HG03139 (cell line): ENCODE measurements around the gene SPATA31A1.
"Not testable (repeated sequence)": the region's sequence is repeated elsewhere in the genome, so short reads cannot be mapped to it uniquely, and the experiment has no call there.

Source experiments
- ATAC-seq: cut with Tn5 transposase; IDR thresholded peaks from one replicate; pipeline ENCODE4 v1.9.1; 2021; ENCODE audit not compliant: unreplicated experiment

The SPATA31A1 gene

DNA sequence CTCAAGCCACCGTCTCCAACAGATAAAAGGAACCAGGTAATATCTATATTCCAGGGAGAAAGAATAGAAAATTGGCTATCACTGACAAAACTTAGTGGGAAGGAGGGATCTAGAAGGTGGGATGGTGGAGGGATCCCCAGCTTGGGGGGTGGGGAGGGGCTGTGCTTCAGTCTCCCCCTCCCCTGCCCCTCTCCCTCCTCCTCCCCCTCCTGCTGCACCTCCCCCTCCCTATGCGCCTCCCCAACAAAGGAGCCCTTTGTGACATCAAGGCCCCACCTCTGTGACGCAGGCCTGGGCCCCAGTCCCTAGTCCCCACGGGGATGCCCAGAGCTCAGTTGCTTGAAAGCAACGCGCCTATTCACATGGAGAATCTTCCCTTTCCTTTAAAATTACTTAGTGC lies at the start of gene SPATA31A1:
TSS of gene SPATA31A1 (plus strand) at position 301 of the 400 bp plus-strand sequence. CDS start at position 363, 62 bp downstream.
- ATAC-seq = not testable (repeated sequence)

DNA sequence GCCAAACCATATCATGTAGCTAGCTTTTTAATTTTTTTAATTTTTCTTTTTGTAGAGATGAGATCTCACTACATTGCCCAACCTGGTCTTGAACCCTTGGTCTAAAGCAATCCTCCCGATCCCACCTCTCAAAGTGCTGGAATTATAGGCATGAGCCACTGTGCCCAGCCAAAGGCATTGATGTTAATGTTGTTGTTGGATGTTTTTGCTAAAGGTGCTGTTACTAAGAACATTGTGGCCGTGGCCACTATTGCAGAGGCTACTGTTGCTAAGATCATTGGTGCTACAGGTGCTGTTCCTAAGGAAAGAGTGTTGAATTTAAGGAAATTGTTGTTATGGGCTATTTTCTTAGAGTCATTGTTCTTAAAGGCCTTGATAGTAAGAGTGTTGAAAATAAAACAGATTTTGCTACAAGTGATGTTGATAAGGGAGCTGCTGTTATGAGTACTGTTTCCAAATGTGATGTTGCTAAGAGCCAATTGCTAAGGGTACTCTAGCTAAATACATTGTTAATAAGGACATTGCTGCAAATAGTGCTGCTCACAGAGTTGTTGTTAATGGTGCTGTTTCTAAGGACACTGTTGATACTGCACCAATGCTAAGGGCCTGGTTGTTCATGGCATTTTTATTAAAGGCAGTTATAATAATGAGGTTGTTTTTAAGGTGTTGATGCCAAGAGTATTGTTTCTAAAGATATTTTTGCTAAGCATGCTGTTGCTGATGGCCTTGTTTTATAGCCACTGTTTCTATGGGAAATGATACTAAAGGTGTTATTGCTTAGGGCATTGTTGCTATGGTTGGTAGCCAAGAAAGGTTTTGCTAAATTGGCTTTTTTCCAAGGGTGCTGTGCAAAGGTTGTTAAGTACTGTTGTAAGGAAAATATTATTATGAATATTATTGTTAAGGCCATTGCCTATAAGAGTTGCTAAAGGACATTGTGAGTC lies 52.1 kb downstream of the SPATA31A1 start:
- not testable (repeated sequence) for ATAC-seq

DNA sequence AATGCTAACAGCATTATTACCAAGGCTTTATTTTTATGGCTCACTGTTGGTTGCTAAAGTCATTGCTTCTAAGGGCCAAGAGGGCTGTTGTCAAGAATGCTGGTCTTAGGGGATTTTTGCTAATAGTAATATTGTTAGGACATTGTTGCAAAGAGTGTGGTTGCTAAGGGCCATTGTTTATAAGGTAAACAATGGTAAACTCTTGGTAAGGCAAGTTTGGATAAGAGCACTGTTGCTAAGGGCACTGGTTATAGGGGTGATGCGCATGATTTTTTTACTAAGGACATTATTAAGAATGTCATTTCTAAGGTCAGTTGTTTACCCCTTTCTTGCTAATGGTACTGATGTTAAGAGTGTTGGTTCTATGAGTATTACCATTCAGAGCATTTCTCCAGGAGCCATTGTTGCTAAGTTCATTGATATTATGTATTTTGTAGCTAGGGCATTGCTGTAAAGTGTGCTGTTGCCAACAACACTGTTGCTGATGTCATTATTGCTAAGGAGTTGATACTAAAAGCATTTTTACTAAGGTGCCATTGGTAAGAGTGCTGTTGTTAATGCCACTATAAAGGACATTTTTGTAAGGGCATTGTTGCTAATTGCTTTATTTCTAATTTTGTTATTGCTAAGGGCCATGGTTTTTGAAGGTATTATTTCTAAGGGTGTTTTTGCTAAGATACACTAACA lies 55.9 kb downstream of the SPATA31A1 start:
- ATAC-seq = not testable (repeated sequence)
